MM.1S (cell line): Measurements from ENCODE around the gene GAS2L2.

Experiments used
- DNase-seq: peaks from one replicate; pipeline ENCODE4 v3.0.0-alpha.2; 2015
- H2AFZ ChIP-seq: fragments of 300-600 bp; sonication (generic); 2 replicates; pipeline ENCODE4 v1.6.0; 2016; ENCODE audit warnings: antibody characterized with exemption, low read length
- H3F3A ChIP-seq: fragments of 300-600 bp; sonication (generic); 2 replicates; pipeline ENCODE4 v1.6.1; 2016; ENCODE audit warnings: mild to moderate bottlenecking, antibody characterized with exemption, low read length, moderate library complexity, mixed read lengths; ENCODE audit not compliant: insufficient read depth
- H3K27ac ChIP-seq: fragments of 300-600 bp; sonication (generic); 2 replicates; pipeline ENCODE4 v1.5.1; 2016; ENCODE audit warnings: mild to moderate bottlenecking, low read length
- H3K27me3 ChIP-seq: fragments of 300-600 bp; sonication (generic); replicated peaks from 2 replicates; pipeline ENCODE4 v1.6.0; 2016; ENCODE audit warnings: low read length; ENCODE audit not compliant: insufficient read depth
- H3K36me3 ChIP-seq: fragments of 300-600 bp; sonication (generic); replicated peaks from 2 replicates; pipeline ENCODE4 v1.6.1; 2016; ENCODE audit warnings: mild to moderate bottlenecking, low read length, mixed read lengths; ENCODE audit not compliant: insufficient read depth
- H3K4me1 ChIP-seq: fragments of 300-600 bp; sonication (generic); 2 replicates; pipeline ENCODE4 v1.6.1; 2016; ENCODE audit warnings: low read length, mixed read lengths
- H3K4me2 ChIP-seq: fragments of 300-600 bp; sonication (generic); 2 replicates; pipeline ENCODE4 v1.6.0; 2016; ENCODE audit warnings: low read depth, low read length
- H3K4me3 ChIP-seq: fragments of 300-600 bp; sonication (generic); 2 replicates; pipeline ENCODE4 v1.5.1; 2016; ENCODE audit warnings: low read length, mixed read lengths
- H3K79me2 ChIP-seq: fragments of 300-600 bp; sonication (generic); 2 replicates; pipeline ENCODE4 v1.6.1; 2016; ENCODE audit warnings: mixed run types, low read length, mixed read lengths
- H3K9ac ChIP-seq: fragments of 300-600 bp; sonication (generic); 2 replicates; pipeline ENCODE4 v1.6.1; 2016; ENCODE audit warnings: low read length, mixed read lengths
- H3K9me2 ChIP-seq: fragments of 300-600 bp; sonication (generic); replicated peaks from 2 replicates; pipeline ENCODE4 v1.6.1; 2016; ENCODE audit warnings: mild to moderate bottlenecking, low read length, mixed read lengths; ENCODE audit not compliant: insufficient read depth
- H3K9me3 ChIP-seq: fragments of 300-600 bp; sonication (generic); replicated peaks from 2 replicates; pipeline ENCODE4 v1.6.1; 2016; ENCODE audit warnings: mild to moderate bottlenecking, low read length, mixed read lengths; ENCODE audit not compliant: insufficient read depth
- H4K20me1 ChIP-seq: fragments of 300-600 bp; sonication (generic); 2 replicates; pipeline ENCODE4 v1.6.1; 2016; ENCODE audit warnings: mild to moderate bottlenecking, low read length, moderate library complexity, mixed read lengths; ENCODE audit not compliant: insufficient read depth
- EZH2 ChIP-seq: fragments of 300-600 bp; sonication (generic); optimal IDR thresholded peaks from 2 replicates; pipeline ENCODE3; 2017; ENCODE audit warnings: low read depth, mild to moderate bottlenecking, antibody characterized with exemption, low read length, mixed read lengths
- EZH2phosphoT487 ChIP-seq: fragments of 300-600 bp; sonication (generic); IDR thresholded peaks from 2 replicates; pipeline ENCODE4 v1.6.1; 2018; ENCODE audit warnings: antibody characterized with exemption, low read length
- TF ChIP-seq, protein P1 (sequence below): fragments of 300-600 bp; sonication (generic); IDR thresholded peaks from 2 replicates; pipeline ENCODE4 v1.5.1; 2016; ENCODE audit warnings: antibody characterized with exemption, low read length, mixed read lengths

The GAS2L2 gene

DNA sequence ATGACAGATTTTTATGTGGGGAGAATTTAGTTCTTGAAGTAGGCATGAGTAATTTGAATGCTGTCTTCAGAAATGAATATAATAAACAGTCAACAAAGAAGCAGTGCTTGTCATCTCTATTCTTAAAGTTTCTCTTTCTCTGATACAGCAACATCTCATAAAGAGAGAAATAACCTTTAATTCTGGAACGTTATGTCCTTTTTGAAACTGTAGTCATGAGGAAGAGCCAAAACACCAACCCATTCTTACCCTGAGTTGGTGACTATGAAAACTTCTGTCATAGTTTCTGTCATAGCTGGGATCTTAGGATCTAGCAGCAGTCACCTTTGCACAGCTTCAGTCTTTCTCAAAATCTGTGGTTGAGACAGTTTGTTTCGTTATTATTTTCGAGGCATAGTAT, 36.9 kb downstream of the GAS2L2 start:
- Histone ChIP-seq H3K9me3 (no peaks in the 10 kb centered on the region), H3F3A (no peaks in the 10 kb centered on the region), H4K20me1 (no peaks in the 10 kb centered on the region), H3K9ac (no peak overlapping the region), H3K9me2 (no peaks in the 10 kb centered on the region), H2AFZ (no peak overlapping the region), H3K4me2 (no peak overlapping the region), H3K27me3 (no peaks in the 10 kb centered on the region), H3K4me1 (peaks cover 13% of the 10 kb centered on the region), H3K4me3 (no peak overlapping the region), H3K79me2 (no peaks in the 10 kb centered on the region), H3K27ac (no peak overlapping the region), H3K36me3 (no peaks in the 10 kb centered on the region)
- TF ChIP-seq EZH2 (no peak), EZH2phosphoT487 (no peak)
- TF ChIP-seq, protein P1, sequence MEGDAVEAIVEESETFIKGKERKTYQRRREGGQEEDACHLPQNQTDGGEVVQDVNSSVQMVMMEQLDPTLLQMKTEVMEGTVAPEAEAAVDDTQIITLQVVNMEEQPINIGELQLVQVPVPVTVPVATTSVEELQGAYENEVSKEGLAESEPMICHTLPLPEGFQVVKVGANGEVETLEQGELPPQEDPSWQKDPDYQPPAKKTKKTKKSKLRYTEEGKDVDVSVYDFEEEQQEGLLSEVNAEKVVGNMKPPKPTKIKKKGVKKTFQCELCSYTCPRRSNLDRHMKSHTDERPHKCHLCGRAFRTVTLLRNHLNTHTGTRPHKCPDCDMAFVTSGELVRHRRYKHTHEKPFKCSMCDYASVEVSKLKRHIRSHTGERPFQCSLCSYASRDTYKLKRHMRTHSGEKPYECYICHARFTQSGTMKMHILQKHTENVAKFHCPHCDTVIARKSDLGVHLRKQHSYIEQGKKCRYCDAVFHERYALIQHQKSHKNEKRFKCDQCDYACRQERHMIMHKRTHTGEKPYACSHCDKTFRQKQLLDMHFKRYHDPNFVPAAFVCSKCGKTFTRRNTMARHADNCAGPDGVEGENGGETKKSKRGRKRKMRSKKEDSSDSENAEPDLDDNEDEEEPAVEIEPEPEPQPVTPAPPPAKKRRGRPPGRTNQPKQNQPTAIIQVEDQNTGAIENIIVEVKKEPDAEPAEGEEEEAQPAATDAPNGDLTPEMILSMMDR = no peak
- no peak for DNase-seq

DNA sequence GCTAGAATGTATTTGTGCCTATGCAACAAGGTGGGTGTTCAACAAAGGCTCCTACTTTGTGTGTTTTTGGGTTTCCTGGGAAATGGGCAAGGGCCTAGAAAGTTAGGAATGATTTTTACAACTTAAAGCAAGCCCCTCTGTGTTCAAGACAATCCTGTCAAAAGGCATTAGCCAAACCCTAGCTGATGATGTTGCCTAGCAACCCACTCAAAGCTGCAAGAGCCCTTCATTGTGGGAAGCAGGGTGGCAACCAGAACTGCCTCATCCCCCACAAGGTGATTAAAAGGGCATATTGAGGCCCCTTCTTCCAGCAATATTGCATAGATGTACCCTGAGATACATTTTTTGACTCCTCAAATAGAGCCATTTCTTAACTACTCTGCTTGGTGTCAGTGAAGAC, 37.6 kb downstream of the GAS2L2 start:
- no peak overlapping the region for H2AFZ ChIP-seq
- H3K4me3 ChIP-seq = no peak overlapping the region
- H3K9ac ChIP-seq = no peak overlapping the region
- no peaks in the 10 kb centered on the region for H3K9me2 ChIP-seq
- peaks cover 13% of the 10 kb centered on the region for H3K4me1 ChIP-seq
- no peak for DNase-seq
- H3K36me3 ChIP-seq = no peaks in the 10 kb centered on the region
- H3K4me2 ChIP-seq = no peak overlapping the region
- no peaks in the 10 kb centered on the region for H3K9me3 ChIP-seq
- no peak overlapping the region for H3K27ac ChIP-seq
- H4K20me1 ChIP-seq = no peaks in the 10 kb centered on the region
- H3K79me2 ChIP-seq = no peaks in the 10 kb centered on the region
- H3F3A ChIP-seq = no peaks in the 10 kb centered on the region
- TF ChIP-seq EZH2phosphoT487 (no peak), EZH2 (no peak)
- TF ChIP-seq, protein P1 = no peak
- no peaks in the 10 kb centered on the region for H3K27me3 ChIP-seq

DNA sequence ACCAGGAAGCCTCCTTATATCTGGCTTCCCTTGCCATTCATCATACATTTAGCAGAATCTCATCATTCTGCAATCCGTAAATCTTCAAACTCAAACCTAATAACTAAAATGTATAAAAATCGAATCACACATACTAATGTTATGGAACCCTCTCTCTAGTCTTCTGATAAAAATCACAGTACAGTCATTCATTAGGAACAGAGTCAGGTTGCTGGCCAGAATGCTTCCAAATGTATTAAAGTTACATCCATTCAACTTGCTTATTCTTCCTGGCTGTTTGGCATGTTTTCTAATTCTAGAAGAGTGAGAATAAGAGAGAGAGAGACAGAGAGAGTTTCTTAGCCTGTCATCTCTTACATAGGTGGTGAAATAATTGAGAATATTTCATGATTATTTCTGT, 38.1 kb downstream of the GAS2L2 start:
- H2AFZ ChIP-seq = no peak overlapping the region
- H3K27ac ChIP-seq = no peak overlapping the region
- no peaks in the 10 kb centered on the region for H4K20me1 ChIP-seq
- H3K4me1 ChIP-seq = peaks cover 13% of the 10 kb centered on the region
- TF ChIP-seq, protein P1 = no peak
- no peak for TF ChIP-seq EZH2
- TF ChIP-seq EZH2phosphoT487 = no peak
- no peak for DNase-seq
- no peak overlapping the region for H3K9ac ChIP-seq
- H3K27me3 ChIP-seq = no peaks in the 10 kb centered on the region
- H3K9me2 ChIP-seq = no peaks in the 10 kb centered on the region
- no peaks in the 10 kb centered on the region for H3K79me2 ChIP-seq
- H3K4me3 ChIP-seq = no peak overlapping the region
- H3K4me2 ChIP-seq = no peak overlapping the region
- H3F3A ChIP-seq = no peaks in the 10 kb centered on the region
- no peaks in the 10 kb centered on the region for H3K36me3 ChIP-seq
- H3K9me3 ChIP-seq = no peaks in the 10 kb centered on the region
